SH-SY5Y (cell line): ENCODE results near the gene HAVCR2.

Experiments used
- GATA2 ChIP-seq: IDR thresholded peaks from 2 replicates; pipeline ENCODE4 v1.6.1; 2011; ENCODE audit warnings: mild to moderate bottlenecking, low read depth, low read length
- GATA3 ChIP-seq: IDR thresholded peaks from 2 replicates; pipeline ENCODE4 v1.6.1; 2011; ENCODE audit warnings: low read depth, mild to moderate bottlenecking, low read length, moderate library complexity

DNA sequence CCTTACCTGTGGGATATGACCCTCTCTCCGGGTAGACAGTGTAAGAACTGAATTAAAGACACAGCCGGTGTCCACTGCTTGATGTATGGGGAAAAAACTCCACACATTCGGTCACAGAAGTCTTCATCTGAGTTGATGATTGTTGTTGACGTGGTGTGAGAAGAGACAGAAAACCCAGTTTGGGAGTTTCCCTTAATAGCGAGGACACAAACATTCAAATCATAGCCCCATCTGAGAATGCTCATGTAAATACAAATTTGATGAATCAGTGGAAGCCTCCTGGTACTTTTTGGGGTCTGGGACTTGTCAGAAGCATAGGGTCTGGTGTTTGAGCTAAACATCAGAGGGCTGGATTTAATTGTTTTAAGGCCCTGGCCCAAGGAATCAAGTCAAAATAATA lies 60.9 kb downstream of the HAVCR2 start:
- no peak for TF ChIP-seq GATA2
- no peak for TF ChIP-seq GATA3
